GM23248 (cell line): ENCODE results near the gene INS. TPM values are rescaled to one million over a fixed set of nuclear protein-coding genes. Genes with fewer than 3 reads are reported as not detected.

Experiments
- DNase-seq: peaks from one replicate; pipeline ENCODE4 v3.0.0-alpha.2; 2015
- H2AFZ ChIP-seq: fragments of 200-600 bp; sonication (generic); 2 replicates; pipeline ENCODE4 v1.6.1; 2016; ENCODE audit warnings: antibody characterized with exemption
- H3F3A ChIP-seq: fragments of 200-600 bp; sonication (generic); 2 replicates; pipeline ENCODE4 v1.6.1; 2016; ENCODE audit warnings: mild to moderate bottlenecking, antibody characterized with exemption, mixed run types; ENCODE audit not compliant: insufficient read depth
- H3K27ac ChIP-seq: fragments of 200-600 bp; sonication (generic); 2 replicates; pipeline ENCODE4 v1.5.1; 2016; ENCODE audit warnings: mild to moderate bottlenecking
- H3K27me3 ChIP-seq: fragments of 200-600 bp; sonication (generic); replicated peaks from 2 replicates; pipeline ENCODE4 v1.6.1; 2016; ENCODE audit warnings: mild to moderate bottlenecking; ENCODE audit not compliant: insufficient read depth
- H3K36me3 ChIP-seq: fragments of 200-600 bp; sonication (generic); 2 replicates; pipeline ENCODE4 v1.6.1; 2016; ENCODE audit warnings: low read depth, mild to moderate bottlenecking
- H3K4me1 ChIP-seq: fragments of 200-600 bp; sonication (generic); 2 replicates; pipeline ENCODE4 v1.6.1; 2016; ENCODE audit warnings: mild to moderate bottlenecking; ENCODE audit not compliant: insufficient read depth
- H3K4me2 ChIP-seq: fragments of 200-600 bp; sonication (generic); one replicate; pipeline ENCODE4 v1.6.1; 2016; ENCODE audit warnings: mild to moderate bottlenecking; ENCODE audit not compliant: unreplicated experiment
- H3K4me3 ChIP-seq: fragments of 200-600 bp; sonication (generic); 2 replicates; pipeline ENCODE4 v1.5.1; 2016; ENCODE audit warnings: mild to moderate bottlenecking
- H3K79me2 ChIP-seq: fragments of 200-600 bp; sonication (generic); 2 replicates; pipeline ENCODE4 v1.6.1; 2016; ENCODE audit warnings: mild to moderate bottlenecking; ENCODE audit not compliant: insufficient read depth
- H3K9ac ChIP-seq: fragments of 200-600 bp; sonication (generic); 2 replicates; pipeline ENCODE4 v1.6.1; 2016; ENCODE audit warnings: mild to moderate bottlenecking
- H3K9me2 ChIP-seq: fragments of 200-600 bp; sonication (generic); 2 replicates; pipeline ENCODE4 v1.6.1; 2016; ENCODE audit warnings: mixed run types, mild to moderate bottlenecking, moderate library complexity; ENCODE audit not compliant: insufficient read depth
- H3K9me3 ChIP-seq: fragments of 200-600 bp; sonication (generic); one replicate; pipeline ENCODE4 v1.6.1; 2017; ENCODE audit warnings: low read depth
- H4K20me1 ChIP-seq: fragments of 200-600 bp; sonication (generic); 2 replicates; pipeline ENCODE4 v1.6.0; 2016; ENCODE audit not compliant: insufficient read depth
- EZH2 ChIP-seq: fragments of 200-600 bp; sonication (generic); IDR thresholded peaks from 2 replicates; pipeline ENCODE4 v1.6.1; 2018; ENCODE audit warnings: antibody characterized with exemption, mild to moderate bottlenecking; ENCODE audit not compliant: insufficient read depth, poor library complexity, severe bottlenecking
- EZH2phosphoT487 ChIP-seq: fragments of 200-600 bp; sonication (generic); IDR thresholded peaks from 2 replicates; pipeline ENCODE4 v1.6.1; 2018; ENCODE audit warnings: antibody characterized with exemption, moderate library complexity, mild to moderate bottlenecking, low read depth; ENCODE audit not compliant: insufficient read depth
- WGBS, 2 experiments: methylation state at CpG; one replicate each; pipeline ENCODE4 v1.1.6; 2015 to 2017; ENCODE audit warnings: low lambda C conversion rate in 2 of 2, low coverage in 1 of 2; ENCODE audit errors: missing lambda C conversion rate in 2 of 2; 5-methylcytosine and 5-hydroxymethylcytosine counted together
- in situ Hi-C: fragments of 300-500 bp; cut with MboI; formaldehyde crosslinking; loops from 2 replicates; pipeline ENCODE4 v1.15.0; 2020
- polyA plus RNA-seq: library from polyadenylated mRNA; unstranded; fragments of >200 nt; fragmentation: Nextera tagmentation; extraction: Ambion mirVana; gene quantifications from 2 replicates; pipeline ENCODE4 v1.2.1, GENCODE V29; 2016
- total RNA-seq: library from RNA; depleted of rRNA; stranded (reverse); fragments of >200 nt; shearing (Covaris generic); gene quantifications from 2 replicates; pipeline ENCODE4 v1.2.3, GENCODE V29; 2014

INS gene
- total and polyA plus RNA-seq, 2 experiments from 2014 or later, result not detected

GRCh38 chr11:2142300-2142759 lies 18.7 kb downstream of the INS start:
- Histone ChIP-seq H3K9me2 (no peaks in the 10 kb centered on the region), H3K4me1 (peaks cover 7% of the 10 kb centered on the region; the same call in 1 of the 2 replicates), H3K4me2 (no peak overlapping the region), H3K27me3 (peaks cover 85% of the 10 kb centered on the region), H3K36me3 (no peaks in the 10 kb centered on the region), H3K9ac (no peak overlapping the region), H2AFZ (no peak overlapping the region), H3K79me2 (no peaks in the 10 kb centered on the region), H4K20me1 (no peaks in the 10 kb centered on the region), H3K27ac (no peak overlapping the region), H3K9me3 (no peaks in the 10 kb centered on the region), H3F3A (peaks cover 4% of the 10 kb centered on the region; the same call in 1 of the 2 replicates), H3K4me3 (no peak overlapping the region)
- in situ Hi-C loops, result no loop called here
- 2 to 4% methylated on average over 5 of the region's 5 CpGs for WGBS, 2 experiments
- DNase-seq, result peak; percentile 72
- TF ChIP-seq EZH2phosphoT487 (no peak), EZH2 (no peak)

GRCh38 chr11:2140411-2141400 lies 20.3 kb downstream of the INS start:
- TF ChIP-seq EZH2phosphoT487 (no peak), EZH2 (no peak)
- no peaks in the 10 kb centered on the region for H3K79me2 ChIP-seq
- no peak overlapping the region for H3K4me2 ChIP-seq
- peaks cover 4% of the 10 kb centered on the region; the same call in 1 of the 2 replicates for H3F3A ChIP-seq
- no peaks in the 10 kb centered on the region for H4K20me1 ChIP-seq
- peaks cover 82% of the 10 kb centered on the region for H3K27me3 ChIP-seq
- H3K4me1 ChIP-seq, result peaks cover 7% of the 10 kb centered on the region; the same call in 1 of the 2 replicates
- H3K9ac ChIP-seq, result no peak overlapping the region
- no peaks in the 10 kb centered on the region for H3K9me2 ChIP-seq
- 7 to 8% methylated on average over 70 to 101 of the region's 102 CpGs for WGBS, 2 experiments
- in situ Hi-C loops, result no loop called here
- DNase-seq, result no peak
- H3K36me3 ChIP-seq, result no peaks in the 10 kb centered on the region
- H2AFZ ChIP-seq, result no peak overlapping the region
- H3K9me3 ChIP-seq, result no peaks in the 10 kb centered on the region
- H3K27ac ChIP-seq, result no peak overlapping the region
- no peak overlapping the region for H3K4me3 ChIP-seq

GRCh38 chr11:2139621-2140337 lies 21.2 kb downstream of the INS start:
- Histone ChIP-seq H3K4me2 (no peak overlapping the region), H3K27ac (no peak overlapping the region), H3F3A (peaks cover 4% of the 10 kb centered on the region; the same call in 1 of the 2 replicates), H3K9me2 (no peaks in the 10 kb centered on the region), H3K9me3 (no peaks in the 10 kb centered on the region), H3K27me3 (peaks cover 74% of the 10 kb centered on the region), H3K4me1 (peaks cover 7% of the 10 kb centered on the region; the same call in 1 of the 2 replicates), H4K20me1 (no peaks in the 10 kb centered on the region), H3K79me2 (no peaks in the 10 kb centered on the region), H3K9ac (no peak overlapping the region), H2AFZ (no peak overlapping the region), H3K4me3 (no peak overlapping the region), H3K36me3 (no peaks in the 10 kb centered on the region)
- TF ChIP-seq EZH2phosphoT487, result 0 out of 2 replicates have a peak, but pooled peaks have one; percentile 63
- TF ChIP-seq EZH2, result peak; percentile 94
- 1% methylated on average over 26 to 34 of the region's 57 CpGs for WGBS, 2 experiments
- no peak for DNase-seq
- in situ Hi-C loops, result no loop called here

- 2 to 4% methylated on average over 19 to 32 of the region's 62 CpGs for WGBS, 2 experiments
- Histone ChIP-seq H3K27me3 (peaks cover 67% of the 10 kb centered on the region), H3F3A (peaks cover 4% of the 10 kb centered on the region; the same call in 1 of the 2 replicates), H3K4me3 (no peak within 1 kb of the TSS), H3K9me2 (no peaks in the 10 kb centered on the region), H3K36me3 (no peaks in the 10 kb centered on the region), H3K9ac (no peak within 1 kb of the TSS), H3K4me1 (peaks cover 7% of the 10 kb centered on the region; the same call in 1 of the 2 replicates), H3K79me2 (no peaks in the 10 kb centered on the region), H3K9me3 (no peaks in the 10 kb centered on the region), H2AFZ (no peak within 1 kb of the TSS), H3K27ac (no peak within 1 kb of the TSS), H4K20me1 (no peaks in the 10 kb centered on the region), H3K4me2 (no peak within 1 kb of the TSS)
- in situ Hi-C loops, result no loop called here
- no peak for DNase-seq
- TF ChIP-seq EZH2, result no peak
- no peak for TF ChIP-seq EZH2phosphoT487
Observed at GRCh38 chr11:2139123-2139521, 21.9 kb downstream of the INS start, which contains the start of gene IGF2. Gene IGF2, minus strand, starts transcription at chr11:2139389. Its CDS starts 3,866 bp downstream, at chr11:2135523.
